GM13977 (cell line): ENCODE data around the gene SPRED2.

Source experiments
- DNase-seq: peaks from one replicate; pipeline ENCODE4 v3.0.0; 2012; ENCODE audit warnings: low spot score
- in situ Hi-C: fragments of 300-500 bp; cut with MboI; formaldehyde crosslinking; loops from one replicate; pipeline ENCODE4 v1.12.0; 2022; ENCODE audit warnings: low sequenced_read_pairs, low pct_unique_long_range_greater_than_20kb, mixed read lengths, inconsistent platforms; ENCODE audit not compliant: unreplicated experiment
- TF ChIP-seq, protein P1 (sequence below): IDR thresholded peaks from 2 replicates; pipeline ENCODE4 v1.5.1; 2012; ENCODE audit warnings: mild to moderate bottlenecking, control low read depth; ENCODE audit not compliant: insufficient read depth; ENCODE audit errors: extremely low read depth, missing control alignments

Gene SPRED2

DNA sequence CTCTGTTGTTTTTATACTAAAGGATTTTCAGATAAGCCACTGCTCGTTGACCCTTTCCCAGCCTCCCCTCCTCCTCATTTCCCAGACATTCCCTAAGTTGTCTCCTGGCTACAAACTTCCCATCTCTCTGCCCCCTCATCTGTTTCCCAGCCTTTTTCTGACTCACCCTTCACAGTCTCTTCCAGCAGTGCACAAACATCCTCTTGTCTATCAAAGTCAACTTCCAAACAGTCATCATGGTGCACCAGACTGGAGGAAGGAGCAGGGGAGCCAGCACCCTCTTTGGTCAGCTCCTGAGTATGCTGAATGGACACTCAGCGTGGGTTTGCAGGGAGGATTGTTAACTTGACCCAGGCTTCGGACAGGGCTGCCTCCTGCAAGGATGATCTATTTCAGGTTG, 26.6 kb upstream of the SPRED2 start:
- in situ Hi-C loops, result no loop called here
- DNase-seq, result no peak
- TF ChIP-seq, protein P1, sequence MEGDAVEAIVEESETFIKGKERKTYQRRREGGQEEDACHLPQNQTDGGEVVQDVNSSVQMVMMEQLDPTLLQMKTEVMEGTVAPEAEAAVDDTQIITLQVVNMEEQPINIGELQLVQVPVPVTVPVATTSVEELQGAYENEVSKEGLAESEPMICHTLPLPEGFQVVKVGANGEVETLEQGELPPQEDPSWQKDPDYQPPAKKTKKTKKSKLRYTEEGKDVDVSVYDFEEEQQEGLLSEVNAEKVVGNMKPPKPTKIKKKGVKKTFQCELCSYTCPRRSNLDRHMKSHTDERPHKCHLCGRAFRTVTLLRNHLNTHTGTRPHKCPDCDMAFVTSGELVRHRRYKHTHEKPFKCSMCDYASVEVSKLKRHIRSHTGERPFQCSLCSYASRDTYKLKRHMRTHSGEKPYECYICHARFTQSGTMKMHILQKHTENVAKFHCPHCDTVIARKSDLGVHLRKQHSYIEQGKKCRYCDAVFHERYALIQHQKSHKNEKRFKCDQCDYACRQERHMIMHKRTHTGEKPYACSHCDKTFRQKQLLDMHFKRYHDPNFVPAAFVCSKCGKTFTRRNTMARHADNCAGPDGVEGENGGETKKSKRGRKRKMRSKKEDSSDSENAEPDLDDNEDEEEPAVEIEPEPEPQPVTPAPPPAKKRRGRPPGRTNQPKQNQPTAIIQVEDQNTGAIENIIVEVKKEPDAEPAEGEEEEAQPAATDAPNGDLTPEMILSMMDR, result no peak

DNA sequence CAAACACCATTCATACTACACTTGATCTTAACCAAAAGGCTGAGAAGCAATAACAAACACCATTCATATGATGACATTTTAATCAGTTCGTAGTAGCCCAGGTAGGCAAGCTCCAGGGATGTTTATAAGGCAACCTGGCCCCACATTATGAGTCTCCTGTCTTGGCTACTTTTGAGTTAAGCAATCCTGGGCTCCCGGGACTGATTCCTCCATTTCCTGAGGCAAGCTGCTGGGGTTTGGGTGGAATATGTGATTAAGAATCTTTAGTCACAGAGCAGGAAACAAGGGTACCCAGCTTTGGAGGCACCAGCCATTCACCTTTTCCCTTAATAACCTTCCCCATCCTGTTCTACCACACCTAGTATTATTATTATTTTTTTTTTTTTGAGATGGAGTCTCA, 24.5 kb upstream of the SPRED2 start:
- TF ChIP-seq, protein P1, result no peak
- in situ Hi-C loops, result no loop called here
- no peak for DNase-seq

DNA sequence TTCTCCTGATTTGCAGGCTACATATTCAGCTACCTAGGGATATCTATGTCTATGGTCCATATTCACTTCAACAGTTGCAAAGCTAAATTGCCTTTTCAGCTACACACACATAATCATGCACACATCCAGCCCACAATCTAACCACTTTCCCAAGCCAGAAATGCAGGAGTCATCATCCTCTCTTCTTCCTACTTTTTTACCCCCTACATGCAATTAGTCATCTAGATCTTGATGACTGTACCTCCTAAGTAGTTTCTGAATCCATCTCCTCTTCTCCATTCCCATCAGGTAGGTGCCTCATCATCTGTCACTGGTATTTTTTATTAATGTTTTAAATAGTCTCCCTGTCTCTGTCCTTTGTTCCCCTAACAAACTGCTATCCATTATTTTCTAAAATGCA, 23.7 kb upstream of the SPRED2 start:
- DNase-seq, result no peak
- TF ChIP-seq, protein P1, result no peak

DNA sequence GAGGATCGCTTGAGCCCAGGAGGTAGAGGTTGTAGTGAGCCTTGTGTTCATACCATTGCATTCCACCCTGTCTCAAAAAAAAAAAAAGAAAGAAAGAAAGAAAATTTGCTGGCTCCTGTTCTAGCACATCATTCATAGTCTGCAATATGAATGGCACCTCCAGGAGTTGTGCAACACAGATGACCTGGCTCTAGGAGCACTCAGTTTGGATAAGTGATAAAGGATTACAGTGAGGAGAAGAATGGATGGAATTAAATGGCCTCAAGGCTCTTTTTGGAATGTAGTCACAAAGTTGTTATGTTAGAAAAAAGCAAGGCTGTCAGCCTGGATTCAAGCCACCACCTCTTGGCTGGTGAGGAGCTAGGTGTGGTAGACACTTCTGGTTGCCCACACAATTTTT, 21.5 kb upstream of the SPRED2 start:
- no peak for DNase-seq
- TF ChIP-seq, protein P1, result no peak
- in situ Hi-C loops, result no loop called here

More for the DNA sequence above, 23.7 kb upstream of the SPRED2 start:
- in situ Hi-C loops, result no loop called here

DNA sequence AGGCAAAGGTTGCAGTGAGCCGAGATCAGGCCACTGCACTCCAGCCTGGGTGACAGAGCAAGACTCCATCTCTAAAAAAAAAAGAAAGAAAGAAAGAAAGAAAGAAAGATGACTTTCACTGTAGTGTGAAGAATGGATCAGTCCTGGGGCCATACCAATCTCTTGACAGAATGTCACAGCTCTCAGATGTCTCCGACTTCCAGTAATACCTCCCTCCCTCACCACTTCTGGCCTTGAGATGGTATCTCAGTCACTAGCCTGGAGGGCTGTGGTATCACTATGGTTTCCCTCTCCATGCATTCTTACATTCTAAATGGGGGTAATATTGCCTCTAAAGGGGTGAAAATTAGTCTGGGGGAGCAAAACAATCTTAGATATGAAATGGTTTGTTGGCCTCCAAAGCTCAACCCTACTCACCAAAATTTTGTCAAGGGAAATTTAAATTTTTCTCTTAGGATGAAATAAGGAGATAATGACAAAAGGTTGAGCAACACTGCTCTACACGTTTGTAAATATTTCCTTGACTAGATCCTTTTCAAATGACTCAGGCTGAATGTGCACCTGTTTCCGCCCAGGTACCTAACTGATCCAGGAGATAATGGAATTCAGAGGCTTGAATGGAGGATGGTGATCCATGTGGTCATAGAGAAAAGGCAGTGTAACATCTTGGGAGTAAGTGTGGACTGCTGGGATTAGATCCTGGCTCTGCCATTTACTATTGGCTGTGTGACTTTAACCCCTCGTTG, 19.9 kb upstream of the SPRED2 start:
- TF ChIP-seq, protein P1, result no peak
- DNase-seq, result no peak
- in situ Hi-C loops, result no loop called here

DNA sequence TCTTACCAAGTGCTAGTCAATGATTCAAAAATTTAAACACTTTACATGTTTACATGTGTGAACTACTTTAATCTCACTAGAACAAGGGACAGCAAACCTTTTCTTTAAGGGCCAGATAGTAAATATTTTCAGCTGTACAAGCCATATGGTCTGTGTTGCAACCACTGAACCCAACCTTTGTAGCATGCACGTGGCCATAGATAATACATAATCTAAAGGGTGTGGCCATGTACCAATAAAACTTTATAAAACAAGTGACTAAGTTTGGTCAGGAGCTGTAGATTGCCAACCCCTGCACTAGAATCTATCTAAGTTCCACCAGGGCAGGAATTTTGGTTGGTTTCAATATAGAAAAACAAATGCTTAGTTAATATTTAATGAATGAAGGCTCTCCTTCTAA, 18.4 kb upstream of the SPRED2 start:
- in situ Hi-C loops, result no loop called here
- TF ChIP-seq, protein P1, result no peak
- DNase-seq, result no peak
